ENCODE results near the gene GAPVD1.
A peak's percentile ranks its signal among the peaks of the same experiment; 100 is the strongest.
"Not testable (repeated sequence)": the region's sequence is repeated elsewhere in the genome, so short reads cannot be mapped to it uniquely, and the experiment has no call there.

Gene GAPVD1

GRCh38 chr9:125304273-125304672 is 42.6 kb downstream of the GAPVD1 start:
- TF ChIP-seq ZFX (IDR thresholded peaks at IDR 0.05) (no peak), CTCF (conservative IDR thresholded peaks at IDR 0.05) (no peak)
- no peak overlapping the region for H3K27ac ChIP-seq

GRCh38 chr9:125312411-125312810 is 50.8 kb downstream of the GAPVD1 start:
- no peak overlapping the region for H3K27ac ChIP-seq
- no peak for TF ChIP-seq CTCF (conservative IDR thresholded peaks at IDR 0.05)
- TF ChIP-seq ZFX (IDR thresholded peaks at IDR 0.05): no peak

GRCh38 chr9:125316359-125316758 is 54.7 kb downstream of the GAPVD1 start:
- H3K27ac ChIP-seq: not testable (repeated sequence)

- TF ChIP-seq CTCF (conservative IDR thresholded peaks at IDR 0.05) (no peak), ZFX (IDR thresholded peaks at IDR 0.05) (no peak)
Measured at GRCh38 chr9:125317704-125318103, 56.1 kb downstream of the GAPVD1 start.

GRCh38 chr9:125321496-125321895 is 59.9 kb downstream of the GAPVD1 start:
- H3K27ac ChIP-seq: no peak overlapping the region
- TF ChIP-seq CTCF (conservative IDR thresholded peaks at IDR 0.05) (no peak), ZFX (IDR thresholded peaks at IDR 0.05) (no peak)

More at GRCh38 chr9:125317704-125318103, 56.1 kb downstream of the GAPVD1 start:
- no peak overlapping the region for H3K27ac ChIP-seq

GRCh38 chr9:125323615-125324014 is 62.0 kb downstream of the GAPVD1 start:
- no peak for TF ChIP-seq ZFX (IDR thresholded peaks at IDR 0.05)
- TF ChIP-seq CTCF (conservative IDR thresholded peaks at IDR 0.05): no peak
- H3K27ac ChIP-seq: no peak overlapping the region

- no peak overlapping the region for H3K27ac ChIP-seq
- TF ChIP-seq ZFX (IDR thresholded peaks at IDR 0.05): no peak
- no peak for TF ChIP-seq CTCF (conservative IDR thresholded peaks at IDR 0.05)
Measured at GRCh38 chr9:125325826-125326225, 64.2 kb downstream of the GAPVD1 start.

GRCh38 chr9:125329978-125330377 is 68.4 kb downstream of the GAPVD1 start:
- TF ChIP-seq CTCF (conservative IDR thresholded peaks at IDR 0.05) (no peak), ZFX (IDR thresholded peaks at IDR 0.05) (no peak)

More at GRCh38 chr9:125329978-125330377, 68.4 kb downstream of the GAPVD1 start:
- peak overlapping the region; percentile 29 for H3K27ac ChIP-seq
